Measurements from ENCODE around the gene AARS2.
"Not testable (repeated sequence)": the region's sequence is repeated elsewhere in the genome, so short reads cannot be mapped to it uniquely, and the experiment has no call there.

- not testable (repeated sequence) for TF ChIP-seq CREB5 (CRISPR knock-in tag; IDR thresholded peaks at IDR 0.05; ENCODE audit: low read depth); ESRRG (CRISPR knock-in tag; IDR thresholded peaks at IDR 0.05); PPARA (CRISPR knock-in tag; IDR thresholded peaks at IDR 0.05; ENCODE audit: borderline replicate concordance); PATZ1 (CRISPR knock-in tag; IDR thresholded peaks at IDR 0.05; ENCODE audit: borderline replicate concordance); GLIS3 (CRISPR knock-in tag; IDR thresholded peaks at IDR 0.05); ISL1 (CRISPR knock-in tag; IDR thresholded peaks at IDR 0.05); POU6F1 (CRISPR knock-in tag; IDR thresholded peaks at IDR 0.05; ENCODE audit: borderline replicate concordance, low read depth); TOX (CRISPR knock-in tag; IDR thresholded peaks at IDR 0.05; ENCODE audit: borderline replicate concordance); BACH2 (CRISPR knock-in tag; IDR thresholded peaks at IDR 0.05; ENCODE audit: borderline replicate concordance); ZNF70 (CRISPR knock-in tag; IDR thresholded peaks at IDR 0.05); ZNF565 (CRISPR knock-in tag; conservative IDR thresholded peaks at IDR 0.05; ENCODE audit: low read depth); RARB (CRISPR knock-in tag; IDR thresholded peaks at IDR 0.05); CSDC2 (CRISPR knock-in tag; IDR thresholded peaks at IDR 0.05)
Measured at GRCh38 chr6:44314657-44315056, 1.5 kb upstream of the AARS2 start.

All from SK-N-SH treated with all-trans-retinoic acid at 6 μM for 48 hours (cell line).